T-helper 1 cell (primary cell): Measurements from ENCODE around the gene LAIR1.

ENCODE experiments used
- DNase-seq, 5 donors: peaks; one replicate each; pipeline ENCODE4 v3.0.0-alpha.2; 2012 to 2020

Gene LAIR1

DNA sequence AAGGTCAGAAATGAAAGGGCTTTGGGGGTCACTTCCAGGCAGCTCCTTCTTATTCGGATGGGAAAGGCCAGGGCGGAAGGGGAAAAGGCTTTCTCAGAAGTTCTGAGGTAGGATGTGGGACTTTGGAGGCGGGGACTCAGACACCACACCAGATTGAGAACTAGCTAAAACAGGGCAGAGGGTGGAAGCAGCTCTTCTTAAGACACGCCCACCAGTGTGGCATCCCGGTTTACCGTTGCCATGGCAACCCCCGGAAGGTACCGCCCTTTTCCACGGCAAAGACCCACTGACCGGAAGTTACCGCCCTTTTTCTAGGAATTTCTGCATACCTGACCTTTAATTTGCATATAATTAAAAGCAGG, 48.0 kb downstream of the LAIR1 start:
- DNase-seq, result no peak

DNA sequence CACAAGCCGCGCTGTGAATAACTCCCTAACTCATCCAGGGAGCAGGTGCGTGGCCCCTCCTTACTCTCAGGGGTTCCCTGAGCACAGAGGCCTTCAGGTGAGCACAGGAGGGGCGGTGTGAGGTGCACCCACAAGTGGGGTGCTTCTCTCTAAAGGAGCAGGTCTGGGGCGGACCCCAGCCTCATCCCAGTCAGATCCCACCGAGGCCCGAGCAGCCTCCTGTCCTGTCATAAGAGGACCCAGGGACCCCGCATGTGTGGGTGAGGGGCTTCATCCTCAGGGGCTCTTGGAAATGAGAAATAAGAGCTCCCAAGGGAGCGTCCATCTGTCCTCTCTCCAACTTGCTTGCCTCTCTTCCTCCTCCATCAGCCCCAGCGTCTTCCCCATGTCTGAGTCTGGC, 48.8 kb downstream of the LAIR1 start:
- DNase-seq, result no peak

DNA sequence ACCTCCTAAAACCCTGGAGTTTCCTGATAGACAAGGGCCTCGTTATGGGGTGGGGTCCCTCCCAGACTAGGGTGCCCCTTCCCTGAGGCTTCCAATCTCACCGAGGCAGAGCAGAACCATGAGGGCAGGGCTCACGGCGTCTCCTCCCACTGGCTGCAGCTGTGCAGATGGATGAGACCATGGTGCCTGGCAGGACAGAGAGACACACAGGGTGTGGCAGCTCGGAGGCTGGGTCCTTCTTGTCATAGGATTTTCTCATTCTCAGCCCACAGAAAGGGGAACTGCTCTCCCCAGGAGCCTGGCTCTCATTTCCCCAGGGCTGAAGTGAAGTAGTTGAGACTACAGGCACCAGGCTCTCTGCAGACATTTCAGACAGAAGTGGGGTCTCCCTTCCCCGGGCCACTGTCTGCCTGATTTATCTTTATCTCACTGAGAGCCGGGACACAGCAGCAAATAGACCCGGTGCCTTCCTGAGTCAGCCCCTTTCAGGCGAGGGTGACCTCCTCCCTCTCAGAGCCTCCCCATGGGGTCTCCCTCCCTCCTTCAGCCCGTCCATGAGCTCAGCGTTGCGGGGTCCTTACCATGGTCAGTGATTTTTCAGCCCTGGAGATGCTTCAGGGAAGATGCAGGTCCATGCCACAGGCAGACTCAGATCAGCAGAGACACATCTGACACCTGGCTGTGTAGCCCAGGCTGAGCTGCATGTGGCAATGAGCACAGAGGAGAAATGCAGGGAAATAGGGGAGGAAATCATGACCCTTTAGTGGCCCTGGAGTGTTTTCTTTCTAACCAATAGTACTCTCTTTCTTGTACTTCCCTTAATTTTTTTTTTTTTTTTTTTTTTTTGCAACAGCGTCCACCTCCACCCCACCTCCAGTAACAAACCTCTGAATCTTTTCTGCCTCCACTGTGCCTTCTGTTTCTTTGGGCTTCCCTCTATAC, 52.0 kb downstream of the LAIR1 start, which contains the start of gene LILRA5:
Gene LILRA5 (minus strand): TSS at position 731 of the 942 bp plus-strand sequence. CDS start 147 bp downstream, at position 584.
- DNase-seq, result no peak

DNA sequence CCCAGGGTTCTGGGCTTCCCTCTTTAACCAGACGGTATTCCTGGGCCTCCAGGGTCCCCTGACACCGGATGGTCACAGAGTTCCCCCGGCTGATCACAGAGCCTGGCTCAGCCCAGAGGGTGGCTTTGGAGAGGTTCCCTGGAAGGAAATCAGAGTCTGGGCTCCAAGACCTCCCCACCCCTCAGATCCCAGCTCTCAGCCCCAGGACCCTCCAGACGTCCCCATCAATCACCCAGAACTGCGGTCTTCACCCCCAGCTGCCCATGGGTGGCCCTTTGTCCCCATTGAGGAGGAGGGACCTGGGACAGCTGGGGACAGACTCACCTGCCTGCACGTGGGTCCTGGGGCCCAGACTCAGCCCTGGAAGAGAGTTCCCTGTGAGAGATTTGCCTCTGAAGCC, 52.7 kb downstream of the LAIR1 start:
- no peak for DNase-seq

DNA sequence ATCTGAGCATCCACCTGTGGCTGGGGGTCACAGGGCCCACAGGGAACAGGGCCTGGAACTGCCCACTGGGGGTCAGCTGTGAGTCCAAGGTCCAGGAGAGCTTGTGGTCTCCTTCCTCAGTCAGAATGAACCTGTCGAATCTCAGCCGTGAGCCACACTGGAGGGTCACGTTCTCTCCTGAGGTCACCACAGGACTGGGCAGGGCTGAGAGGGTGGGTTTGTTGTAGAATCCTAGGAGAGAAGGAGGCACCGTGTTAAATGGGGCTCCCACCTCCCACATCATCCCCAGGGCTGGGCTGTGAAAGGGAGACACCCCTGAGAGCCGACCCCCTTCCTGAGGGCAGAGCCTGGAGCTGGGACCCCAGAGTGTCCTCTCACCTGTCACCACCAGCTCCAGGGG, 53.2 kb downstream of the LAIR1 start:
- no peak for DNase-seq

DNA sequence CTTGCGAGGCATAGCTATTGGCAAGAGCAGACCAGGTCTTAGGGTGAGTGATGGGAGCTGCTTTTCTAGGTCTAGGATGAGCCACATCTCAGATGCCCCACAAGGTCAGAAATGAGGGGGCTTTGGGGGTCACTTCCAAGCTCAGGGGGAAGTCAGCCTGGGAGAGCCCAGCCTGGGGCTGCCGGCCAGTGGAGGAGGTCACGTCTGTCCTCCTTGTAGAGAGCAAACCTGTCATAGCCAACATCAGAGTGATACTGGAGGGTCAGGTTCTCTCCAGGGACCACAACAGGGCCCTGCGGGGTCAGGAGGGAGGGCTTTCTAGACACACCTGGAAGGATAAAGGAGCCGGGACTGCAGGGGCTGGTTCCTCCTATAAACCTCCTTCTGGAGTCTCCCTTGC, 54.2 kb downstream of the LAIR1 start:
- DNase-seq, result no peak

DNA sequence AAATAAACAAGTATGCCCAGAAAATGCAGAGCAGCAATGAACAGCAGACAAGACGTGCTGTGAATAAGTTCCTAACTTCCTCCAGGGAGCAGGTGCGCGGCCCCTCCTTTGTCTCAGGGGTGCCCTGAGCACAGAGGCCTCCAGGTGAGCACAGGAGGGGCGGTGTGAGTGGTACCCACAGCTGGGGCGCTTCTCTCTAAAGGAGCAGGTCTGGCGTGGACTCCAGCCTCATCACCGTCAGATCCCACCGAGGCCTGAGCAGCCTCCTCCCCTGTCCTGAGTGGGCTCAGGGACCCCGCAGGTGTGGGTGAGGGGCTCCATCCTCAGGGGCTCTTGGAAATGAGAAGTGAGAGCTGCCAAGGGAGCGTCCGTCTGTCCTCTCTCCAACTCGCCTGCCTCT, 54.9 kb downstream of the LAIR1 start:
- no peak for DNase-seq

DNA sequence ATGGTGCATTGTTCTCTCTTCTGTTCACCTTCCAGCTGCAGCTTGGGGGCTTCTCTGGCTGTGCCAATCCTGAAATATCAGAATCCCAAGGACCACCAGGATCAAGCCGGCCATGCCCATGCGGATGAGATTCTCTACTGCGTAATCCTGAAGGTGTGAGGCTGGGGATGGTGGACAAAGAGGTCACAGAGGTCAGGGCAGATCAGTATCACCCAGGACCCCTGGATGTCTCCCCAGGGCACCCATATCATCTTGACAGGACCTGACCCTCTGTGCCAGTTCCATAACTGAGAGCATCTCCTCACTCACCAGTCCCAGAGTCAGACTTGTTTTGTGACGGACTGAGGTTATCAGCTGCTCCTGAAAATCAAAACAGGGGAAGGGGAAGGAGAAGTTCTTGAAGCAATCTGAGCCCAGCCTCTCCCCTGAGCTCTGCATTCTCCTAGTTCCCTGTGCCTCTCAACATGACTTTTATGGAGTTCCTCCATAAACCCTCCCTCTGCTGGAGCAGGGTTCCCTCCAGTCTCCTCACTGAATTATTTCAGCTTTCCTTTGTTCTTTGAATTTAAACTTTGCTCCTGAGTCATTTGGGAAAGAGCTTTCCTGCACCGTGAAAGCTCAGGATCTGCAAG, 57.2 kb downstream of the LAIR1 start:
- DNase-seq, result no peak

GRCh38 chr19:54305141-54305540, 59.6 kb downstream of the LAIR1 start:
- no peak for DNase-seq

DNA sequence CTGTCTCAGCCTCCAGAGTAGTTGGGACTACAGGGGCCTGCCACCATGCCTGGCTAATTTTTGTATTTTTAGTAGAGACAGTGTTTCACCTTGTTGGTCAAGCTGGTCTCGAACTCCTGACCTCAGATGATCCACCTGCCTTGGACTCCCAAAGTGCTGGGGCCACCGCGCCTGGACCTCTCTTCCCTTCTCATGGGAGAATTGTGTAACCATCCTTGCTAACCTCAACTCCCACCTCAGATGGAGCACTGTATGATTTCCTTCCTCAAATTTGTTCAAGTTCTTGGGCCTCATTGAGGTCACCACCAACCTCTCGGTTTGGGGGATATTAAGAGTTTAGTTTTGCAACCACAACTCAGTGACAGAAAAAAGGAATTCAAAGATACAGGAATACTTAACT, 62.5 kb downstream of the LAIR1 start:
- no peak for DNase-seq
